ENCODE data around the gene SREBF1. TPM values are rescaled to one million over a fixed set of nuclear protein-coding genes. Genes with fewer than 3 reads are reported as not detected.

The SREBF1 gene
- total RNA-seq, 1 donor from 2014 or later: 132 TPM

GRCh38 chr17:17880577-17881196 lies 43.9 kb upstream of the SREBF1 start:
- no peak for TF ChIP-seq CTCF (conservative IDR thresholded peaks at IDR 0.05)
- Mint-ChIP-seq H3K4me3 (no peak overlapping the region), H3K27me3 (ENCODE audit: low read depth) (no peaks in the 10 kb centered on the region), H3K9me3 (no peaks in the 10 kb centered on the region), H3K27ac (ENCODE audit: unreplicated experiment) (no peak overlapping the region), H3K36me3 (ENCODE audit: low read depth) (no peaks in the 10 kb centered on the region), H3K4me1 (peaks cover 29% of the 10 kb centered on the region)
- no peak for DNase-seq (ENCODE audit: low read depth, low spot score)

GRCh38 chr17:17877529-17878358 lies 41.0 kb upstream of the SREBF1 start:
- Mint-ChIP-seq H3K36me3 (ENCODE audit: low read depth) (no peaks in the 10 kb centered on the region), H3K9me3 (no peaks in the 10 kb centered on the region), H3K4me3 (no peak overlapping the region), H3K27ac (ENCODE audit: unreplicated experiment) (peak overlapping the region; percentile 58), H3K27me3 (ENCODE audit: low read depth) (no peaks in the 10 kb centered on the region), H3K4me1 (peaks cover 14% of the 10 kb centered on the region)
- TF ChIP-seq CTCF (conservative IDR thresholded peaks at IDR 0.05): no peak
- DNase-seq (ENCODE audit: low read depth, low spot score): no peak

GRCh38 chr17:17876959-17877528 lies 40.3 kb upstream of the SREBF1 start:
- no peak for DNase-seq (ENCODE audit: low read depth, low spot score)
- TF ChIP-seq CTCF (conservative IDR thresholded peaks at IDR 0.05): no peak
- Mint-ChIP-seq H3K27me3 (ENCODE audit: low read depth) (no peaks in the 10 kb centered on the region), H3K4me1 (peaks cover 16% of the 10 kb centered on the region), H3K27ac (ENCODE audit: unreplicated experiment) (no peak overlapping the region), H3K36me3 (ENCODE audit: low read depth) (no peaks in the 10 kb centered on the region), H3K9me3 (no peaks in the 10 kb centered on the region), H3K4me3 (no peak overlapping the region)

- Mint-ChIP-seq H3K9me3 (no peaks in the 10 kb centered on the region), H3K4me3 (no peak overlapping the region), H3K36me3 (ENCODE audit: low read depth) (no peaks in the 10 kb centered on the region), H3K27ac (ENCODE audit: unreplicated experiment) (no peak overlapping the region), H3K27me3 (ENCODE audit: low read depth) (no peaks in the 10 kb centered on the region), H3K4me1 (peaks cover 34% of the 10 kb centered on the region)
- DNase-seq (ENCODE audit: low read depth, low spot score): no peak
- TF ChIP-seq CTCF (conservative IDR thresholded peaks at IDR 0.05): no peak
These were observed 37.7 kb upstream of the SREBF1 start for GRCh38 chr17:17874478-17874877.

GRCh38 chr17:17873450-17873991 lies 36.7 kb upstream of the SREBF1 start:
- H3K27ac Mint-ChIP-seq (ENCODE audit: unreplicated experiment): no peak overlapping the region

More at GRCh38 chr17:17873450-17873991, 36.7 kb upstream of the SREBF1 start:
- Mint-ChIP-seq H3K4me1 (peaks cover 44% of the 10 kb centered on the region), H3K36me3 (ENCODE audit: low read depth) (no peaks in the 10 kb centered on the region), H3K27me3 (ENCODE audit: low read depth) (no peaks in the 10 kb centered on the region), H3K4me3 (no peak overlapping the region), H3K9me3 (no peaks in the 10 kb centered on the region)
- TF ChIP-seq CTCF (conservative IDR thresholded peaks at IDR 0.05): no peak
- no peak for DNase-seq (ENCODE audit: low read depth, low spot score)
